Measurements from ENCODE around the gene SGTA. TPM values are rescaled to one million over a fixed set of nuclear protein-coding genes. Genes with fewer than 3 reads are reported as not detected.

SGTA gene
- total RNA-seq, 1 donor from 2014 or later: 67.3 TPM

DNA sequence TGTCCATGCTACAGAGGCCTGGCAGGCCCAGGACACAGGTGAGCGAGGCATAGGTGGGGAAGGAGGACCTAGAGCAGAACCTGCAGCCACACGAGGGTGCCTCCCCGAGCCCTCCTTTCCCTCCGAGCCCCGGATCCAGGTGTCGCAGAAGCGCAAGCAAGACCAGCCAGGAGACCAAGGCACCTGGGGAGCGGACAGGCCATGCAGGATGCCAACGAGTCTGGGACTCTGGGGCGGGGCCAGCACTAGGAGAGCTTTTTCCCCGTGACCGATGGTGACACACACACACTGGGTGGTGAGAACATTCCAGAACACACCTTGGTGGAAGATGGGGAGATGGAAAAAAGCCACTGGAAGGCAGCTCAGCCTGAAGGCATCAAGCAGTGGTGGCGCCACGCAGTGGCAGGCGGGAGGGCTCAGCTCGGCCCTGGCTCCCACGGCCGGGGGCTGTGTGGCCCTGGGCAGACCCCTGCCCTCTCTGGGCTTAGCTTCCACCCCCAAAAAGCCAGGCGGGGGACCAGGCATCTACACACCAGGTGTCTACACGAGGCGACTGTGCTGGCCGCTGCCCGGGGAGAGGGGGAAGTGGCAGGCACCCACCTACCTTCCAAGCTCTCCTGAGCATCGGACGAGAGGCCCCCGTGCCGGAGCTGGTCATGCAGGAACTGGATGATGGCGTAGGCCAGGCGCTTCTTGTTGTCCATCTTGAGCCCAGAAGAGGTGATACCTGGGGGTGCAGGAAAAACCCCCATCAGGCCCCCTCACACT lies 14.5 kb downstream of the SGTA start:
- peaks cover 4% of the 10 kb centered on the region for H3K4me1 Mint-ChIP-seq (ENCODE audit: low read depth)
- intact Hi-C loops (cut with micrococcal nuclease): no loop called here
- no peak for DNase-seq (ENCODE audit: low spot score)
- H3K4me3 Mint-ChIP-seq (ENCODE audit: low read depth): no peak overlapping the region
- H3K36me3 Mint-ChIP-seq (ENCODE audit: low read depth): peaks cover 22% of the 10 kb centered on the region
- no peaks in the 10 kb centered on the region for H3K9me3 Mint-ChIP-seq
- no peaks in the 10 kb centered on the region for H3K27me3 Mint-ChIP-seq (ENCODE audit: low read depth)
- H3K27ac Mint-ChIP-seq: no peak overlapping the region

DNA sequence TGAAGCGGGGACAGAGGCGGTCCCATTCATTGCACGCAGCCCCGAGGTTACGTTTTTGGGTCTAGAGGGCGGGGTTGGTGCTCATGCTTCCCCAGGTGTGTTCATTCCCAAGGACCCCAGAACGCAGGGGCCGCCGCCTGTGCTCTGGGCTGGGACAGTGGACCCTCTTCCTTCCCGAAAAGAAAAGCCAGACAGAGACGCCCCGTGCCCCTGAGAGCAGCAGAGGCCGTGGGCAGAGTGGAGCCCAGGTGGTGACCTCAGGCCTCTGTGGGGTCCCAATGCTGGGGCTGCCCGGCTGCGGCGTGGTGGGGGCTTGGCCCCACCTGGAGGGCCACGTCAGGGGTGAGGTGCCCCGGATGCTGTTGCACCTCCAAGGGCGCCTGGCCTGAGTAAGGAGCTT lies 15.4 kb downstream of the SGTA start:
- intact Hi-C loops (cut with micrococcal nuclease): no loop called here
- Mint-ChIP-seq H3K27me3 (ENCODE audit: low read depth) (no peaks in the 10 kb centered on the region), H3K4me1 (ENCODE audit: low read depth) (peaks cover 4% of the 10 kb centered on the region), H3K27ac (no peak overlapping the region), H3K4me3 (ENCODE audit: low read depth) (no peak overlapping the region), H3K36me3 (ENCODE audit: low read depth) (peaks cover 26% of the 10 kb centered on the region), H3K9me3 (no peaks in the 10 kb centered on the region)
- no peak for DNase-seq (ENCODE audit: low spot score)

DNA sequence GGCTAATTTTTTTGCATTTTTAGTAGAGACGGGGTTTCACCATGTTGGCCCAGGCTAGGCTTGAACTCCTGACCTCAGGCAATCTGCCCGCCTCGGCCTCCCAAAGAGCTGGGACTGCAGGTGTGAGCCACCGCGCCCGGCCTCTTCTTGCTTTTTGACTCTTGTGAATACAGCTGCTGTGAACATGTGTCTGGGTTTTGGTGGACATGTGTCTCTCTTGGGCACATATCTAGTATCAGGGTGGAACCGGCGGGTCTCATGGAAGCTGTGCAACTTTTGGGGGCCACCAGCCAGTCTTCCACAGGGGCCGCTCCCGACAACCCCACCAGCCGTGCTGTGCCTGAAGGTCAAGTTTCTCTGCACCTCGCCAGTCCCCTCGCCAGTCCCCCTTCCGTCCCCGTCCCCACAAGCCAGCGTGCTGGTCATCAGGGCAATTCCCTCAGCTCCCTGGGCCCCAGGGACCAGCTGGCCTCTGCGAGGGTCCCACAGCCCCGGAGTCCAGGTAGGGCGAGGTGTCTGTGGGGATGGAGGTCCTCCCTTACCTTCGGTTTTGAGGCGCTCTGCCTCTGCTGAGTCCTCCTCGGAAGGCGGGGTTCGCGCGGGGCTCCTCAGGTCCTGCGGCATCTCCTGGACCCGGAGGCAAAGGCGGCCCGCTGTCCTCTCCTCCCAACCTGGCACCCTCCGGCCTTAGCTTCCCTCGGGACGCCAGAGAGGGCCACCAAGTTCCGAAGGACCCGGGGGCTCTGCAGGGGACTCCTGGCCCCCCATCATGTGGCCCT lies 16.3 kb downstream of the SGTA start:
- intact Hi-C loops (cut with micrococcal nuclease): no loop called here

DNA sequence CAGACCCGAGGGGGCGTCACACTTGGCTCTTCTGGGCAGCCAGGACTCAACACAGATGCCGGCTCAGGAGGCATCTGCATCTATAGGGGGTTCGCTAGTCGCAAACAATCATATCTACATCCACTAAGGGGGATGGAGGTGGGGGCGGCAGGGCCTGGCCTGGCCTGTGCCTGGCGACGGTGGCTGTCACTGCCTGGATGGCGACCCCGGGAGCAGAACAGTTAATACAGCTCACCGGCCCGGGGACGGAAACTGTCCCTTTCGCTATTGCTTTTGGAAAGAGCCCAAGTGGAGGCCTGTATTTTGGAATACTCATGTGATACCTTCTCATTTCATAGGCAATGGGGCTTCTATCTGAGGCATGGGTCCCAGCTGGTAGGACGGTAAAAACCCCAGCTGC lies 17.7 kb downstream of the SGTA start:
- Mint-ChIP-seq H3K36me3 (ENCODE audit: low read depth) (peaks cover 28% of the 10 kb centered on the region), H3K4me3 (ENCODE audit: low read depth) (no peak overlapping the region), H3K27me3 (ENCODE audit: low read depth) (no peaks in the 10 kb centered on the region), H3K4me1 (ENCODE audit: low read depth) (no peaks in the 10 kb centered on the region), H3K9me3 (no peaks in the 10 kb centered on the region), H3K27ac (no peak overlapping the region)
- no peak for DNase-seq (ENCODE audit: low spot score)
- intact Hi-C loops (cut with micrococcal nuclease): no loop called here

More for the DNA sequence above, 16.3 kb downstream of the SGTA start:
- no peak for DNase-seq (ENCODE audit: low spot score)
- no peaks in the 10 kb centered on the region for H3K27me3 Mint-ChIP-seq (ENCODE audit: low read depth)
- no peak overlapping the region for H3K4me3 Mint-ChIP-seq (ENCODE audit: low read depth)
- no peaks in the 10 kb centered on the region for H3K9me3 Mint-ChIP-seq
- H3K36me3 Mint-ChIP-seq (ENCODE audit: low read depth): peaks cover 28% of the 10 kb centered on the region
- no peaks in the 10 kb centered on the region for H3K4me1 Mint-ChIP-seq (ENCODE audit: low read depth)
- H3K27ac Mint-ChIP-seq: no peak overlapping the region

DNA sequence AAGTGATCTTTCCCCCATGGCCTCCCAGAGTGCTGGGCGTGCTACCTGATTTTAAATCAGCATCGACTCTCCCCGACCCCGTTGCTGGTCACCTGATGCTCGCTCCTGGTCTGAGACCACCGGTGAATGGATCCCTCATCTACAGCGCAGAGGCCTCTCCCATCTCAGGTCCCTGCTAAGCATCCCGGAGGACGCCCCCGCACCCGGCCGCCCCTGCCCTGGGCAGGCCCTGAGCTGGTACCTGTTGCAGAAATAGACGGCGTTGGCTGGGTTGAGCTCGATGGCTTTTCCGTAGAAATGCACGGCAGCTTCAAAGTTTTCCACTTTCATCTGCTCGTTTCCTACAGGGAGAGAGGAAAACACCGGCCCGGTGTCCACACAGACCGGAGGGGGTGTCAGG lies 18.1 kb downstream of the SGTA start:
- DNase-seq (ENCODE audit: low spot score): no peak
- Mint-ChIP-seq H3K36me3 (ENCODE audit: low read depth) (peaks cover 29% of the 10 kb centered on the region), H3K27me3 (ENCODE audit: low read depth) (no peaks in the 10 kb centered on the region), H3K27ac (no peak overlapping the region), H3K4me1 (ENCODE audit: low read depth) (no peaks in the 10 kb centered on the region), H3K9me3 (no peaks in the 10 kb centered on the region), H3K4me3 (ENCODE audit: low read depth) (no peak overlapping the region)
- intact Hi-C loops (cut with micrococcal nuclease): no loop called here

DNA sequence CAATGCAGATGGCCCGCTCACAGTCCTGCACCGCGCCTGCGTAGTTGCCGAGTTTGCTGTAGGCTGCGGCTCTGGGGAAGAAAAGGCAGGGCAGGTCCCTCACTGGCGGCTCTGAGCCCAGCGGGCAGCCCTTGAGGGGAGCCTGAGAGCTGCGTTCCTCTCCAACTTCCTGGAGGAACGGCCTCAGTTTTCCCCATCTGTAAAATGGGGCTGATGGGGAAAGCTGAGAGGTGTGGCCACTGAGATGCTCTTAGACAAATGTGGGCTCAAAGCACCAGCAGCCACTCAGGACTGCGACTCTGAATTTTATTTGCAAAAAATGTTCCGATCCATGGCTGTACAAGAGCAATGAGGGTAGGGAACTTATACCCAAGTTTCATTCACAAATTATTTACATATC lies 19.4 kb downstream of the SGTA start:
- intact Hi-C loops (cut with micrococcal nuclease): no loop called here
- H3K36me3 Mint-ChIP-seq (ENCODE audit: low read depth): peaks cover 40% of the 10 kb centered on the region
- H3K4me3 Mint-ChIP-seq (ENCODE audit: low read depth): no peak overlapping the region
- no peaks in the 10 kb centered on the region for H3K4me1 Mint-ChIP-seq (ENCODE audit: low read depth)
- DNase-seq (ENCODE audit: low spot score): no peak
- H3K9me3 Mint-ChIP-seq: no peaks in the 10 kb centered on the region
- no peak overlapping the region for H3K27ac Mint-ChIP-seq
- H3K27me3 Mint-ChIP-seq (ENCODE audit: low read depth): no peaks in the 10 kb centered on the region

DNA sequence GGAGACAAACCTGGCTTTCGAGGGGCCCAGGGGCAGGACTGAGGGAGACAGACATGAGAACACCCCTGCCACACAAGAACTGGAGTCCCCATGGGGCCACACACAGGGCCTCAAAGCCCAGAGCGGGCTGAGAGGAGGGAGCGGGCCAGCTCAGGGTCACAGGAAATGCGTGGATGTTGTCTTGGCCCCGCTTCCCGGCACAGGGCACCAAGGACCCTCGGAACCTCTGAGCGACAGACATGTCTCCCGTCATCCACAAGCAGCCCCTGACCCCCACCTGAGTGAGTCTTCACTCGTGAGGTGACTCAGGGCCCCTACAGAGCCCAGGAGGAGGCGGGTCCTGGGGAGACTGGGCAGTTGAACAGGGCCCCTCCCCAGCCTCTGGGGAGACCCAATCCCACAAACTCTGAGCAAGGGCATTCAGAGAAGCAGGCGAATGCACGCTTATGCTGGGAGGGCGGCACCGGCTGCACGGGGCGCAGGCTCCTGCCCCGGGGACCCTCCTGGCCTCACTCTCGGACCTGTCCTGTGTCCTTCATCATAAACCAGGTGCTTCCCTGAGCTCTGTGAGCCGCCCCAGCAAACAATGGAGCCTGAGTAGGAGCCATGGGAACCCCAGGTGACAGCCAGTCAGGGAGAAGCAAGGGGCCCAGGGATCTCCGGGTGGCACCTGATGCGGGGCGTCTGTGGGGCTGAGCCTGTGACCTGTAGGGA lies 20.1 kb downstream of the SGTA start:
- H3K36me3 Mint-ChIP-seq (ENCODE audit: low read depth): peaks cover 46% of the 10 kb centered on the region
- DNase-seq (ENCODE audit: low spot score): no peak
- intact Hi-C loops (cut with micrococcal nuclease): no loop called here
- no peak overlapping the region for H3K27ac Mint-ChIP-seq
- H3K4me3 Mint-ChIP-seq (ENCODE audit: low read depth): no peak overlapping the region
- H3K27me3 Mint-ChIP-seq (ENCODE audit: low read depth): no peaks in the 10 kb centered on the region
- no peaks in the 10 kb centered on the region for H3K4me1 Mint-ChIP-seq (ENCODE audit: low read depth)
- H3K9me3 Mint-ChIP-seq: no peaks in the 10 kb centered on the region

DNA sequence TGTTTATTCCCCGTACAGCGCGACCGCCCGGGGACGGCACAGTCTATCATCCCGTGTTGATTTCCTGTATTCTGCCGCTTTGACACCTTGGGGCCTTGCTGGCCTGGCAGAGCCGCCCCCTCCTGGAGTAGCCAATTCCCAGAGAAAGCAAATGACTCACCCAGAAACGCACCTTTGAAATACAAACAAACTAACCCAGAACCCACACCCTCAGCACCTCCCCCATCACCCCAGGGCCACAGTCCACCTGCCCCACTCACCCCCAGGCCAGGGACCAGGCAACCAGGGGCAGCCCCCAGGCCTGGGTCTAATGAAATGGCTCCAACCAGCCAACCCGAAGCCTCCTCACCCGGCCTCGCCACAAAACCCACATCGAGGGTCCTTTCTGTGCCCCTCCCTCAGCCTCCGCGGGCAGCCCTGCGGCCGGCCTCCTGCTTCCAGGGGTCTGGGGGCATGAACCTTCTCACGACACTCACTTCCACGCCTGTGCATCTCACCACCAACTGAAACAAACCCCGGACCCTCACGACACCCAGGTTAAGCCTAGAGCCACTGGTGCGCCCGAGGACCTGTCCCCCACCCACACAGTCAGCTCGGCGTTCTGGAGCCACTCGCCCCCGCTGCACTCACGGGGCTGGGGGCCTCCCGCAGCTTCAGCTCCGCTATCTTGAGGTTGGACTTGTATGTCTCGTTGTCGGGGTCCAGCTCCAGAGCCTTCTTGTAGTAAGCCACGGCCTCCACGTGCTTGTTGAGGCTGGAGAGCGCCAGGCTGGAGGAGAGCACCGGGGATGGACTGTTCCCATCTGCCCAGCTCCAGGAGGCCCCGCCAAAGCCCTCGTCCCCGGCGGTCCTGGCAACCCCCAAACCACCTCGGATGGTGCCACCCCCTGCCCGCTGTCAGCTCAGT lies 20.9 kb downstream of the SGTA start:
- H3K27me3 Mint-ChIP-seq (ENCODE audit: low read depth): no peaks in the 10 kb centered on the region
- intact Hi-C loops (cut with micrococcal nuclease): no loop called here

DNA sequence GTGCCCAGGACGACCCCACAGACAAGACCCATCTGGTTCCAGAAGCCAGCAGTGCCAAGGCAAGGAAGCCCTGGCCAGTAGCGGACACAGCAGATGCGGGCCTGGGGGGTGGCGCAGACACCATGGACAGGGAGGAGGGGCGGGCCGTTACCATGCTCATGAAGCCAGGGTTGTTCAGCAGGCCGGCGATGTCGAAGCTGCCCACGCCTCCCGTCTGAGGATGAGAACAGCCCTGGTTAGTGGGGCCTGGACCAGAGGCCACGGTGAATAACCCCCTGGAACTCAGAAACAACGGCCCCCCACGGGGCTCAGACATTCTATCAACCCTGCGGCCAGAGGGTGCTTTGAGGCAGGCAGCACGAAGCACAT lies 21.8 kb downstream of the SGTA start:
- H3K4me3 Mint-ChIP-seq (ENCODE audit: low read depth): no peak overlapping the region
- no peaks in the 10 kb centered on the region for H3K4me1 Mint-ChIP-seq (ENCODE audit: low read depth)
- H3K27ac Mint-ChIP-seq: no peak overlapping the region
- no peaks in the 10 kb centered on the region for H3K27me3 Mint-ChIP-seq (ENCODE audit: low read depth)
- DNase-seq (ENCODE audit: low spot score): no peak
- H3K36me3 Mint-ChIP-seq (ENCODE audit: low read depth): peaks cover 53% of the 10 kb centered on the region
- no peaks in the 10 kb centered on the region for H3K9me3 Mint-ChIP-seq
- intact Hi-C loops (cut with micrococcal nuclease): no loop called here

More for the DNA sequence above, 20.9 kb downstream of the SGTA start:
- peaks cover 50% of the 10 kb centered on the region for H3K36me3 Mint-ChIP-seq (ENCODE audit: low read depth)
- no peak overlapping the region for H3K27ac Mint-ChIP-seq
- no peak for DNase-seq (ENCODE audit: low spot score)
- no peaks in the 10 kb centered on the region for H3K4me1 Mint-ChIP-seq (ENCODE audit: low read depth)
- no peaks in the 10 kb centered on the region for H3K9me3 Mint-ChIP-seq
- H3K4me3 Mint-ChIP-seq (ENCODE audit: low read depth): no peak overlapping the region

DNA sequence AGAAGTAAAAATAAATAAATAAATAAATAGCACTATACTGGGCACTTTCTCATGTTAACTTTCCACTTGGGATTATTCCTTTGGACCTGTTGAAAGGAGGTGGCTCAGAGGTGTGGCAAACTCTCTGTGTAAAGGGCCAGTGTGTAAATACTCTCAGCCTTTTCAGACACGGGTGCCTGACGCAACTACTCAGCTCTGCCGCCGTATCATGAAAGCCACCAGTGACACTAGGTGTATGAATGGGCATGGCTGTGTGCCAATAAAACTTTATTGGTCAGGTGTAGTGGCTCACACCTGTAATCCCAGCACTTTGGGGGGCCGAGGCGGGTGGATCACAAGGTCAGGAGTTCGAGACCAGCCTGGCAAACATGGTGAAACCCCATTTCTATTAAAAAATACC lies 23.1 kb downstream of the SGTA start:
- Mint-ChIP-seq H3K36me3 (ENCODE audit: low read depth) (peaks cover 47% of the 10 kb centered on the region), H3K4me3 (ENCODE audit: low read depth) (no peak overlapping the region)
- intact Hi-C loops (cut with micrococcal nuclease): no loop called here

DNA sequence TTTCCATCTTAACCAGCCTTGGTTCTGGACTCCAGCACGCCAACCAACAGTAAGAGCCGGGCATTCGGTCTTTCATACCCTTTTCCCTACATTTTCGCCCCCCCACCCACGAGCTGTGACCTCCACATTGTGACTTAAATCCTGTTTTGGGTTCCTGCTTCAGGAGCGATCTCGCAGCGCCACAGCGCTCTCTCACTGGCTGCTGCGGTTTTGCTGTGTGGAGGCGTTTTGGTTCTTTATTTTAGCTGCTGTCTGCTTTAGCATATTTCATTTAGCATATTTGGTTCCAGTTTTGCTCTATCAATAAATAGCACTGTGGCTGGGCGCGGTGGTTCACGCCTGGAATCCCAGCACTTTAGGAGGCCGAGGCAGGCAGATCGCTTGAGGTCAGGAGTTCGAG lies 23.7 kb downstream of the SGTA start:
- Mint-ChIP-seq H3K4me3 (ENCODE audit: low read depth) (no peak overlapping the region), H3K36me3 (ENCODE audit: low read depth) (peaks cover 45% of the 10 kb centered on the region), H3K27me3 (ENCODE audit: low read depth) (no peaks in the 10 kb centered on the region), H3K27ac (no peak overlapping the region), H3K9me3 (no peaks in the 10 kb centered on the region), H3K4me1 (ENCODE audit: low read depth) (no peaks in the 10 kb centered on the region)
- intact Hi-C loops (cut with micrococcal nuclease): no loop called here
- no peak for DNase-seq (ENCODE audit: low spot score)

More for the DNA sequence above, 23.1 kb downstream of the SGTA start:
- DNase-seq (ENCODE audit: low spot score): no peak
- no peaks in the 10 kb centered on the region for H3K4me1 Mint-ChIP-seq (ENCODE audit: low read depth)
- H3K27ac Mint-ChIP-seq: no peak overlapping the region
- H3K9me3 Mint-ChIP-seq: no peaks in the 10 kb centered on the region
- no peaks in the 10 kb centered on the region for H3K27me3 Mint-ChIP-seq (ENCODE audit: low read depth)

DNA sequence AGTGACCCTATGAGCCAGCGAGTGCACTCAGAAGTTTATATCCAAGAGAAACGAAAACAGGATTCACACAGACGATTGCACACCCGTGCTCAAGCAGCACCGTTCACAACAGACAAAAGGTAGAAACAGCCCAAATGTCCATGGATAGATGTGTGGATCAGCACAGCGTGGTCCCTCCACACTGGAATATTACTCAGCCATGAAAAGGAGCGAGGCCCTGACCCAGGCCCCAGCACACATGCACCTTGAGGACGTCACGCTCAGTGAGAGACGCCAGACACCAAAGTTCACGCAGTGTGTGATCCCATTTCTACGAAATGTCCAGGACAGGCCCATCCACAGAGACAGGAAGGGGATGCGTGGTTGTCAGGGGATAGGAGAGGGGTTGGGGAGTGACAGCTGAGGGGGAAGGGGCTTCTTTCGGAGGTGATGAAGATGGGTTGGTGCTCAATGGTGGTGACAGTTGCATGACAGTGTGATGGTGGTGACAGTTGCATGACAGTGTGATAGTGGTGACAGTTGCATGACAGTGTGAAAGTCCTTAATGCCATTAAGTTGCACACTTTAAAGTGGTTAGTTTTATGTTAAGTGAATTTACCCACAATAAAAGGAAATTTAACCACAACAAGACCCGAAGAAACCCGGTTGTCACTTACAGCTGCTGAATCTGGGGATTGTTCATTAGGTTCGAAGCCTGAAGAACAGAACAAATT lies 24.3 kb downstream of the SGTA start:
- DNase-seq (ENCODE audit: low spot score): no peak
- Mint-ChIP-seq H3K4me3 (ENCODE audit: low read depth) (no peak overlapping the region), H3K9me3 (no peaks in the 10 kb centered on the region), H3K4me1 (ENCODE audit: low read depth) (no peaks in the 10 kb centered on the region), H3K27me3 (ENCODE audit: low read depth) (no peaks in the 10 kb centered on the region), H3K36me3 (ENCODE audit: low read depth) (peaks cover 47% of the 10 kb centered on the region), H3K27ac (no peak overlapping the region)
- intact Hi-C loops (cut with micrococcal nuclease): no loop called here

Data from activated T-helper 2 cell treated with anti-CD3 and anti-CD28 coated beads, Interferon-gamma antibody, Interleukin-2, Interleukin-4, amounts not matched to agents 10 μg/mL and 5 μg/mL and 100 μg/mL, durations not matched to agents 14 hours and 24 hours and 36 hours (primary cell).